Stimulated activated memory B cell treated with anti-CD40 and anti-IgM and Interleukin-4, amounts not matched to agents 10 μg/mL and 1 μg/mL and 100 μg/mL, for 72 hours (primary cell): ENCODE data around the gene CSRNP2.

Source experiments
- ATAC-seq: fragments of 150-1000 bp; cut with Tn5 transposase; 2 replicates; pipeline ENCODE4 v1.10.0; 2021
- H3K27ac Mint-ChIP-seq: one replicate; pipeline ENCODE4 v1.8.0; 2022; ENCODE audit warnings: mild to moderate bottlenecking, mixed read lengths
- H3K27me3 Mint-ChIP-seq: one replicate; pipeline ENCODE4 v1.8.0; 2022; ENCODE audit warnings: mixed read lengths
- H3K36me3 Mint-ChIP-seq: one replicate; pipeline ENCODE4 v1.8.0; 2022; ENCODE audit warnings: mixed read lengths
- H3K4me1 Mint-ChIP-seq: one replicate; pipeline ENCODE4 v1.8.0; 2022; ENCODE audit warnings: mixed read lengths
- H3K4me3 Mint-ChIP-seq: one replicate; pipeline ENCODE4 v1.8.0; 2022; ENCODE audit warnings: mild to moderate bottlenecking, moderate library complexity, mixed read lengths
- H3K9me3 Mint-ChIP-seq: one replicate; pipeline ENCODE4 v1.8.0; 2022; ENCODE audit warnings: mixed read lengths

CSRNP2 gene

GRCh38 chr12:51083126-51083833 is at the start of gene CSRNP2:
Gene CSRNP2 (minus strand): TSS chr12:51083596. CDS start chr12:51076561, 7,035 bp downstream.
- Mint-ChIP-seq H3K4me3 (peak within 1 kb of the TSS; percentile 98), H3K27ac (peak within 1 kb of the TSS; percentile 89), H3K27me3 (no peaks in the 10 kb centered on the region), H3K4me1 (peaks cover 34% of the 10 kb centered on the region), H3K9me3 (no peaks in the 10 kb centered on the region), H3K36me3 (peaks cover under 1% of the 10 kb centered on the region)
- peak; percentile 100 for ATAC-seq

DNA sequence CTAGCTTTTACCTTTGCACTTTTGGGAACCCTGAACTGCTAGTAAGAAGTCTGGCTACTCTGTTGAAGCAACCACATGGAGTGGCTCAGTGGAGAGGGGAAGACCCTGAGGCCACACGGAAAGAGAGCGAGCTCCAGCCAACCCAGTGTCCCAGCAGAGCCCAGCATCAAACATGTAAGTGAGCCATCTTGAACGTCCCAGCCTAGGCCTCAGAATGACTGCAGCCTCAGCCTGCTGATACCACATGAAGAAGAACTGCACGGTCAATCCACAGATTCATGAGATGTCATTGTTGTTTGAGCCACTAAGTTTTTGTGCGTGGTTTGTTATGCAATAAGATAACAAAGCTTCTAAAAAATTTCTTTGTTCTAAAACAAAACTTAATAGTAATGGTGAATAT is 49.3 kb upstream of the CSRNP2 start:
- no peaks in the 10 kb centered on the region for H3K27me3 Mint-ChIP-seq
- H3K9me3 Mint-ChIP-seq = no peaks in the 10 kb centered on the region
- H3K27ac Mint-ChIP-seq = no peak overlapping the region
- H3K4me1 Mint-ChIP-seq = peaks cover 13% of the 10 kb centered on the region
- H3K4me3 Mint-ChIP-seq = no peak overlapping the region
- ATAC-seq = no peak
- H3K36me3 Mint-ChIP-seq = peaks cover 12% of the 10 kb centered on the region

- peaks cover 15% of the 10 kb centered on the region for H3K36me3 Mint-ChIP-seq
- H3K9me3 Mint-ChIP-seq = no peaks in the 10 kb centered on the region
- no peaks in the 10 kb centered on the region for H3K27me3 Mint-ChIP-seq
- ATAC-seq = no peak
- peaks cover 13% of the 10 kb centered on the region for H3K4me1 Mint-ChIP-seq
- no peak overlapping the region for H3K27ac Mint-ChIP-seq
- H3K4me3 Mint-ChIP-seq = no peak overlapping the region
These were observed 48.5 kb upstream of the CSRNP2 start for GRCh38 chr12:51131745-51132521.

DNA sequence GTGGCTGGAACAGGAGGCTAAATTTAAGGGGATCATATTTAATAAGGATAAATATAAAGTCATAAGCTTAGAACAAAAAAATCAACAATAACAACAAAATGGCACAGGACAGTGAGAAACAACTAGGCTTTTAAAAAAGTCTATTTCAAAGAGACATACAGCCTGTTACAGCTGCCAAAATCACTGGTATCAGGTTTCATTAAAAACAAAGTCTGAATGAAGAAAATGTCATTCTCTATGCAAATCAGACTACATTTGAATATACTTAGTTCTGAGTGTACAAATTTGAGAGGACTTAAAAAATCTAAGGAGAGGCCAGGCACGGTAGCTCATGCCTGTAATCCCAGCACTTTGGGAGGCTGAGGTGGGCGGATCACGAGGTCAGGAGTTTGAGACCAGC is 45.5 kb upstream of the CSRNP2 start:
- H3K9me3 Mint-ChIP-seq = no peaks in the 10 kb centered on the region
- H3K4me3 Mint-ChIP-seq = no peak overlapping the region
- H3K36me3 Mint-ChIP-seq = peaks cover 38% of the 10 kb centered on the region
- no peaks in the 10 kb centered on the region for H3K27me3 Mint-ChIP-seq
- H3K27ac Mint-ChIP-seq = peak overlapping the region; percentile 54
- H3K4me1 Mint-ChIP-seq = peaks cover 13% of the 10 kb centered on the region
- no peak for ATAC-seq

DNA sequence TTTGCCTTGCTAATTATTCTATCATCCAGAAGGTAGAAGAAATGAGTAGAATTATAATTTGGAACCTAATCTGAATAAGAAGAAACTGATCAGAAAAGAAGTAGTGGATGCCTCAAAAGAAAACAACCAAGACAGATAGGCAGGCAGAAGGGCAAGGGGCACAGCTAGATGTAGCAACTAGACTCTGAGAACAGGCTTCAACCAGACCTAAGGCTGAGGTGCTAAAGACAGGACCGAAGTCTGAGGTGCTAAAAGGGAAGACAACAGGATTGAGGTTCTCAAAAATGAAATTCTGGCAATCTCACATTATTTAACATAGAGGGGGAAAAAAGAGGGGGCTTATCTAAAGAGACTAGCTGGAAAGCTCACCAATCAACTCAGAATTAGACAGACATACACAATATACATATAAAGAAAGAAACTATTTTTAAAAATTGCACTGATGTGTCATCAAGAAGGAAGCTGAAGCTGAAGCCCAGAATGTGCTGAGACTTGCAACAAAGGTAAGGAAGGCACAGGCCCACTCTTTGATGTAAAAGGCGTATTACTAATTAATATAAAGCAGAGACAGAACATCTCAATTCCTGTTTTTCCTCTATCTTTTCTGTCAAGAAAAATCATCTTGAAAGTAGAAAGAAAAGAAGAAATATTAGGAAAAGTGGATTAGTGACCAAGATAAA is 43.8 kb upstream of the CSRNP2 start:
- no peak for ATAC-seq
- peaks cover 13% of the 10 kb centered on the region for H3K4me1 Mint-ChIP-seq
- no peaks in the 10 kb centered on the region for H3K27me3 Mint-ChIP-seq
- peaks cover 38% of the 10 kb centered on the region for H3K36me3 Mint-ChIP-seq
- H3K27ac Mint-ChIP-seq = peak overlapping the region; percentile 61
- no peak overlapping the region for H3K4me3 Mint-ChIP-seq
- no peaks in the 10 kb centered on the region for H3K9me3 Mint-ChIP-seq

DNA sequence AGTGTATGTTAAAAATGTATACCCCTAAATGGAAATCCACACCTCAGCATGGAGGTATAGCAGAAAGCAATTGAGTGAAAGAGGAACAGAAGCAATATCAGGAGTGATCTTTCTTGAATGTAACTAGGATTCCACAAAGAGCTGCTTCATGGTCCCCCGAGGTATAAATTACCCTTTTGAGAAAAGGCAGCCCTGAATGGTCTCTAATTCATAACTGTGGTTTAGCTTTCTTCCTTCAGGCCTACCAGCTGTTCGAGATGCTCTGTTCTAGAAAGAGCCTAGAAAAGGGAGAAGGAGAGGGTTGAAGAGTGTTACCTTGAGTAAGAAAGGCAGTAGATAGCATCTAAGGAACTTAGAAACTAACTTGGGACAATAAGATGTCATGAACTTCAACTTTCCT is 42.9 kb upstream of the CSRNP2 start:
- Mint-ChIP-seq H3K27me3 (no peaks in the 10 kb centered on the region), H3K9me3 (no peaks in the 10 kb centered on the region), H3K36me3 (peaks cover 33% of the 10 kb centered on the region), H3K27ac (peak overlapping the region; percentile 61), H3K4me3 (no peak overlapping the region), H3K4me1 (peaks cover 13% of the 10 kb centered on the region)
- ATAC-seq = no peak

DNA sequence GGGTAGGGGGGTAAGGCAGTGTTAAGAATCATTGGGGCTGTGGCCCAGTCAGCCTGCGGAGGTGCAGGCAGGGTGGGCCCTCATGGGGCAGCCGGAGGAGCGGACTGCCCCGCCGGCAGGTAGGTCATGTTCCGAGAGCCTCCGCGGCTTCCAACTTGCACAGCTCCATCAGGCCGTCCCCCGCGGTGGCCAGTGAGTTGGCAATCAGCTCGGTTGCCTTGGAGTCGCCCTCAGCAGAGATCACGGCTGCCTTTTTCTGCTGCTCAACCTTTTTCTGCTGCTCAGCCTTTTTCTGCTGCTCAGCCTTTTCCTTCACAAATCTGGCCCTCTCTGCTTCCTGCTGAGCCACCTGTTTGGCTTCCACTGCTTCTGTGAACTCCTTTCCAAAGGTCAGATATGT is 41.1 kb upstream of the CSRNP2 start:
- no peak overlapping the region for H3K4me3 Mint-ChIP-seq
- H3K9me3 Mint-ChIP-seq = no peaks in the 10 kb centered on the region
- H3K36me3 Mint-ChIP-seq = peaks cover 28% of the 10 kb centered on the region
- H3K4me1 Mint-ChIP-seq = peaks cover 11% of the 10 kb centered on the region
- ATAC-seq = no peak
- no peak overlapping the region for H3K27ac Mint-ChIP-seq
- H3K27me3 Mint-ChIP-seq = no peaks in the 10 kb centered on the region

DNA sequence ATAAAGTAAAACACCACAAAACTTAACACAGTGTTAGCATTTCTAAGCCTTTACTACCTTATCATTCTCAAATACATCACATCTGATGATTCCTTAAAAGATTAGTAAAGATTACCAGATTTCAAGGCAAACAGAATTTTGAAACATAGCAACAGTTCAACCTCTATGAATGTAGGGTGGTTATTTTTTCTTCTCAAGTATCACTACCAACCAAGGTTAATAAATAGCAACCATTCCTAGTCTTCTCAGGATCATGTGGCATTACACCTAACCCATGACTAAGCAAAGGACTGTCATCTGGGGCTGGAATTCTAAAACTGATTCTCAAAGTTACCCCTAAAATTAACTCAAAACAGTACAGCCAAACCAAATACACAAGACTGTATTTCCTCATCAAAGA is 39.4 kb upstream of the CSRNP2 start:
- no peak for ATAC-seq
- no peak overlapping the region for H3K4me3 Mint-ChIP-seq
- peaks cover 26% of the 10 kb centered on the region for H3K36me3 Mint-ChIP-seq
- no peaks in the 10 kb centered on the region for H3K27me3 Mint-ChIP-seq
- H3K27ac Mint-ChIP-seq = no peak overlapping the region
- H3K4me1 Mint-ChIP-seq = no peaks in the 10 kb centered on the region
- H3K9me3 Mint-ChIP-seq = no peaks in the 10 kb centered on the region

- Mint-ChIP-seq H3K27me3 (no peaks in the 10 kb centered on the region), H3K36me3 (peaks cover 27% of the 10 kb centered on the region), H3K27ac (no peak overlapping the region), H3K4me3 (no peak overlapping the region), H3K9me3 (no peaks in the 10 kb centered on the region), H3K4me1 (no peaks in the 10 kb centered on the region)
- ATAC-seq = no peak
These were observed 35.3 kb upstream of the CSRNP2 start for GRCh38 chr12:51118706-51119105.

GRCh38 chr12:51115533-51115932 is 32.1 kb upstream of the CSRNP2 start:
- Mint-ChIP-seq H3K9me3 (no peaks in the 10 kb centered on the region), H3K27me3 (no peaks in the 10 kb centered on the region), H3K4me1 (no peaks in the 10 kb centered on the region), H3K36me3 (peaks cover 43% of the 10 kb centered on the region), H3K27ac (no peak overlapping the region), H3K4me3 (no peak overlapping the region)
- no peak for ATAC-seq

GRCh38 chr12:51108136-51108535 is 24.7 kb upstream of the CSRNP2 start:
- H3K27ac Mint-ChIP-seq = no peak overlapping the region
- no peaks in the 10 kb centered on the region for H3K9me3 Mint-ChIP-seq
- H3K4me1 Mint-ChIP-seq = no peaks in the 10 kb centered on the region
- peaks cover 49% of the 10 kb centered on the region for H3K36me3 Mint-ChIP-seq
- no peaks in the 10 kb centered on the region for H3K27me3 Mint-ChIP-seq
- no peak for ATAC-seq
- H3K4me3 Mint-ChIP-seq = no peak overlapping the region

GRCh38 chr12:51103977-51104376 is 20.6 kb upstream of the CSRNP2 start:
- H3K4me1 Mint-ChIP-seq = no peaks in the 10 kb centered on the region
- peaks cover 67% of the 10 kb centered on the region for H3K36me3 Mint-ChIP-seq
- H3K27ac Mint-ChIP-seq = no peak overlapping the region
- no peaks in the 10 kb centered on the region for H3K27me3 Mint-ChIP-seq
- ATAC-seq = no peak
- no peak overlapping the region for H3K4me3 Mint-ChIP-seq
- H3K9me3 Mint-ChIP-seq = no peaks in the 10 kb centered on the region

DNA sequence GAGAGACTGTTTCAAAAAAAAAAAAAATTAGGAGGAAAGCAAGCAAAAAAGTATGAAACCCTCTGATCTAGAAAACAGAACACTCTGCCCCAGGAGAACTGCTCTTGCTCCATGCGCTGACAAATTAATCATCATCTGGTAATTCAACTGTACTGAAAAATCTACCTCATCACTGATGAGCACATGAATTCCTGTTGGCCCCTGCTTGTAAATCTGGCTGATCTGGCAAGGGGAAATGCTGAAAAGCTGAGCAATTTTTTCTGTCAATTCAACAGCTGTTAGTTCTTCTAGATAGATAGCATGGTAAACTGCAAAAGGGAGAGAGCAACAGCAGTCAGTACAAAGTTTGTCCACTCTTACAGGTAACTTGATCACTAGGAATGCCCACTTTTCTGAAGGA is 15.2 kb upstream of the CSRNP2 start:
- Mint-ChIP-seq H3K27me3 (no peaks in the 10 kb centered on the region), H3K9me3 (no peaks in the 10 kb centered on the region), H3K27ac (no peak overlapping the region), H3K4me1 (no peaks in the 10 kb centered on the region), H3K4me3 (no peak overlapping the region), H3K36me3 (peaks cover 72% of the 10 kb centered on the region)
- ATAC-seq = no peak

GRCh38 chr12:51090705-51091229 is 7.4 kb upstream of the CSRNP2 start:
- H3K27ac Mint-ChIP-seq = no peak overlapping the region
- H3K36me3 Mint-ChIP-seq = peaks cover 35% of the 10 kb centered on the region
- no peaks in the 10 kb centered on the region for H3K27me3 Mint-ChIP-seq
- H3K4me3 Mint-ChIP-seq = no peak overlapping the region
- H3K9me3 Mint-ChIP-seq = no peaks in the 10 kb centered on the region
- ATAC-seq = no peak
- H3K4me1 Mint-ChIP-seq = peaks cover 6% of the 10 kb centered on the region

GRCh38 chr12:51087818-51088217 is 4.4 kb upstream of the CSRNP2 start:
- Mint-ChIP-seq H3K27me3 (no peaks in the 10 kb centered on the region), H3K36me3 (peaks cover 12% of the 10 kb centered on the region), H3K4me1 (peaks cover 11% of the 10 kb centered on the region), H3K27ac (no peak overlapping the region), H3K4me3 (no peak overlapping the region), H3K9me3 (no peaks in the 10 kb centered on the region)
- no peak for ATAC-seq
